HepG2 (cell line): ENCODE measurements around the gene SAMD8. TPM values are rescaled to one million over a fixed set of nuclear protein-coding genes. Genes with fewer than 3 reads are reported as not detected.
A peak's percentile ranks its signal among the peaks of the same experiment; 100 is the strongest.

Experiments used
- ARID2 ChIP-seq: sonication (generic); formaldehyde crosslinking; IDR thresholded peaks from 2 replicates; pipeline ENCODE4 v1.8.1; 2022; ENCODE audit warnings: mild to moderate bottlenecking, missing genetic modification reagents, borderline replicate concordance
- HCFC1 ChIP-seq: fragments of 150-350 bp; IDR thresholded peaks from 2 replicates; pipeline ENCODE4 v1.6.1; 2014; ENCODE audit warnings: low read depth, low read length
- MAF1 ChIP-seq: sonication (generic); formaldehyde crosslinking; IDR thresholded peaks from 2 replicates; pipeline ENCODE4 v1.5.0; 2020; ENCODE audit warnings: missing genetic modification reagents, borderline replicate concordance
- PHF8 ChIP-seq: sonication (generic); formaldehyde crosslinking; IDR thresholded peaks from 2 replicates; pipeline ENCODE4 v1.5.0; 2020; ENCODE audit warnings: missing genetic modification reagents
- RFXANK ChIP-seq: IDR thresholded peaks from 2 replicates; pipeline ENCODE4 v1.6.1; 2016
- SOX6 ChIP-seq, 2 experiments: fragments of 450-650 bp in 1 of 2; sonication (generic) in 1 of 2; formaldehyde crosslinking in 1 of 2; IDR thresholded peaks; 2 replicates each; pipeline versions ENCODE4 v1.4.0 to v1.6.1; 2017 to 2020; ENCODE audit warnings: antibody characterized with exemption in 1 of 2, mild to moderate bottlenecking in 1 of 2, missing genetic modification reagents in 1 of 2
- SPEN ChIP-seq: sonication (generic); formaldehyde crosslinking; IDR thresholded peaks from 2 replicates; pipeline ENCODE4 v1.5.1; 2020; ENCODE audit warnings: low read depth, mild to moderate bottlenecking, missing genetic modification reagents
- TRIM24 ChIP-seq: sonication (generic); formaldehyde crosslinking; IDR thresholded peaks from 2 replicates; pipeline ENCODE4 v1.8.0; 2022; ENCODE audit warnings: mild to moderate bottlenecking, missing genetic modification reagents
- XRCC5 ChIP-seq: fragments of 200-400 bp; formaldehyde crosslinking; optimal IDR thresholded peaks from 2 replicates; pipeline ENCODE3; 2017; ENCODE audit warnings: mild to moderate bottlenecking, low read length
- ZNF205 ChIP-seq: IDR thresholded peaks from 2 replicates; pipeline ENCODE4 v1.6.1; 2018; ENCODE audit warnings: missing biosample characterization, missing genetic modification reagents
- ZNF343 ChIP-seq: sonication (generic); formaldehyde crosslinking; IDR thresholded peaks from 2 replicates; pipeline ENCODE4 v1.4.0; 2020; ENCODE audit warnings: mild to moderate bottlenecking, missing genetic modification reagents
- ZNF441 ChIP-seq: sonication (generic); formaldehyde crosslinking; IDR thresholded peaks from 2 replicates; pipeline ENCODE4 v1.7.0; 2021; ENCODE audit warnings: missing genetic modification reagents, borderline replicate concordance
- ZSCAN9 ChIP-seq: IDR thresholded peaks from 2 replicates; pipeline ENCODE4 v1.6.1; 2016; ENCODE audit warnings: borderline replicate concordance
- polyA plus RNA-seq, 8 experiments: library from polyadenylated mRNA; depleted of rRNA in 3 of 8; stranded (reverse) in 7 of 8; unstranded in 1 of 8; fragments of >200 nt; fragmentation: Illumina TruSeq in 4 of 8; extraction: Trizol in 4 of 8; gene quantifications; 2 replicates each; pipeline versions ENCODE4 v1.2.1 to v1.2.3, GENCODE V29; 2011 to 2016; ENCODE audit warnings: low read depth in 4 of 8, missing spikeins in 1 of 8, mixed read lengths in 1 of 8; ENCODE audit not compliant: insufficient read depth in 1 of 8
- total RNA-seq, 5 experiments: library from RNA; depleted of rRNA; stranded (reverse); fragments of >200 nt; fragmentation: Illumina TruSeq; extraction: Trizol; gene quantifications; 2 replicates each; pipeline ENCODE4 v1.2.3, GENCODE V29; 2016; ENCODE audit warnings: low read depth in 1 of 5
- TF ChIP-seq, protein P1 (sequence below): sonication (generic); formaldehyde crosslinking; IDR thresholded peaks from 2 replicates; pipeline ENCODE4 v1.5.0; 2020; ENCODE audit warnings: missing genetic modification reagents, mild to moderate bottlenecking, borderline replicate concordance
- TF ChIP-seq, protein P2 (sequence below): sonication (generic); formaldehyde crosslinking; IDR thresholded peaks from 2 replicates; pipeline ENCODE4 v1.5.0; 2020; ENCODE audit warnings: missing genetic modification reagents, mild to moderate bottlenecking, borderline replicate concordance
- TF ChIP-seq, protein P3 (sequence below): sonication (generic); formaldehyde crosslinking; IDR thresholded peaks from 2 replicates; pipeline ENCODE4 v1.8.1; 2023; ENCODE audit warnings: mild to moderate bottlenecking, inconsistent platforms, moderate library complexity, missing genetic modification reagents, borderline replicate concordance
- TF ChIP-seq, protein P4 (sequence below): sonication (generic); formaldehyde crosslinking; IDR thresholded peaks from 2 replicates; pipeline ENCODE4 v1.8.0; 2022; ENCODE audit warnings: low read depth, missing genetic modification reagents
- TF ChIP-seq, protein P5 (sequence below): sonication (generic); formaldehyde crosslinking; IDR thresholded peaks from 2 replicates; pipeline ENCODE4 v1.8.0; 2022; ENCODE audit warnings: missing genetic modification reagents, mild to moderate bottlenecking, borderline replicate concordance
- TF ChIP-seq, protein P6 (sequence below): IDR thresholded peaks from 2 replicates; pipeline ENCODE4 v1.6.1; 2016; ENCODE audit warnings: mild to moderate bottlenecking, missing biosample characterization, missing genetic modification reagents

The SAMD8 gene
- total and polyA plus RNA-seq, 2 of the 13 experiments (the other 11 are each of a cell fraction or from before 2014, with no cell fraction given) = 10.4 to 13.2 TPM

DNA sequence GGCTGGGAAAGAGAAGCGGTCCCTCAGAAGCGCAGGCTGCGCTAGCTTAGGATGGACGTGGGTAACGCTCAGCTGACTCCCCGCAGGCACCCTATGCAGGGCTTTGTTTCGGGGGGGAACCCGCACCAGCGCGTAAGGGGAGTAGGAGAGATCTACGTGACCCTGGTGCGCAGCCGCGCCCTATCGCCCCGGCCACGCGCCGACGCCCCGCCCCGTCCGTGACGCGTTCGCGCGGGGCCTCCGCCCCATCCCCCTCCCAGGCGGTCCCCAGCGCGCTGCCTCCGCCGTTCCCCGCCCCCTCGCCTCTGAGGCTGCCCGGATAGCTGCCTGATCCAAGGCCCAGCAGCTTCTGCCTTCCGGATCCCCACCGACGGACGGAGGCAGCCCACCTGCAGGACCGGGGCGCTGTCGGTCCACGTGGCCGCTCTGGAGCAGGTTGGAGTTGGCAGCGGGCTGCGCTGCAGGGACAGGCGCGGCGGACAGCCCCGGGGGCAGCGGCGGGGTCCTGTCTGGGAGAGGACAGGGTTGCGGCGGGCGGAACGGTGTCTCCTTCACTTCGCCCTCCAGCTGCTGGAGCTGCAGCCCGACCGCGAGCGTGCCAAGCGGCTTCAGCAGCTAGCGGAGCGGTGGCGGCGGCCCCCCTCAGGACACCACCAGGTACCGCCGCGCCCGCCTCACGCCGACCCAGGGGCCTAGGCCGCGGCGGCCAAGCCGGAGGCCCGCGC lies 99.0 kb downstream of the SAMD8 start, which contains the start of gene VDAC2 (continued):
- TF ChIP-seq, protein P1, sequence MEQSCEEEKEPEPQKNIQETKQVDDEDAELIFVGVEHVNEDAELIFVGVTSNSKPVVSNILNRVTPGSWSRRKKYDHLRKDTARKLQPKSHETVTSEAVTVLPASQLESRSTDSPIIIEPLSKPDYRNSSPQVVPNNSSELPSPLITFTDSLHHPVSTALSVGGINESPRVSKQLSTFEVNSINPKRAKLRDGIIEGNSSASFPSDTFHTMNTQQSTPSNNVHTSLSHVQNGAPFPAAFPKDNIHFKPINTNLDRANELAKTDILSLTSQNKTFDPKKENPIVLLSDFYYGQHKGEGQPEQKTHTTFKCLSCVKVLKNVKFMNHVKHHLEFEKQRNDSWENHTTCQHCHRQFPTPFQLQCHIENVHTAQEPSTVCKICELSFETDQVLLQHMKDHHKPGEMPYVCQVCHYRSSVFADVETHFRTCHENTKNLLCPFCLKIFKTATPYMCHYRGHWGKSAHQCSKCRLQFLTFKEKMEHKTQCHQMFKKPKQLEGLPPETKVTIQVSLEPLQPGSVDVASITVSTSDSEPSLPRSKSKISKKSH (CRISPR knock-in tag) = no peak; the same call in 1 of the 2 replicates
- TF ChIP-seq PHF8 (peak; percentile 77), MAF1 (no peak), RFXANK (CRISPR knock-in tag) (no peak), XRCC5 (peak; percentile 55), ZNF441 (CRISPR knock-in tag) (peak; percentile 71; the same call in 1 of the 2 replicates), ZNF343 (peak; percentile 97), TRIM24 (CRISPR knock-in tag) (peak; percentile 68; the same call in 1 of the 2 replicates), SPEN (peak; percentile 93), HCFC1 (peak; percentile 61; the same call in 1 of the 2 replicates), ZNF205 (CRISPR knock-in tag) (peak; percentile 86), ARID2 (CRISPR knock-in tag) (0 out of 2 replicates have a peak, but pooled peaks have one; percentile 82), SOX6 (IDR thresholded peaks at IDR 0.05) (no peak), SOX6 (CRISPR knock-in tag; IDR thresholded peaks at IDR 0.05) (no peak; the same call in 1 of the 2 replicates), ZSCAN9 (peak; percentile 77; the same call in 1 of the 2 replicates)
- TF ChIP-seq, protein P2, sequence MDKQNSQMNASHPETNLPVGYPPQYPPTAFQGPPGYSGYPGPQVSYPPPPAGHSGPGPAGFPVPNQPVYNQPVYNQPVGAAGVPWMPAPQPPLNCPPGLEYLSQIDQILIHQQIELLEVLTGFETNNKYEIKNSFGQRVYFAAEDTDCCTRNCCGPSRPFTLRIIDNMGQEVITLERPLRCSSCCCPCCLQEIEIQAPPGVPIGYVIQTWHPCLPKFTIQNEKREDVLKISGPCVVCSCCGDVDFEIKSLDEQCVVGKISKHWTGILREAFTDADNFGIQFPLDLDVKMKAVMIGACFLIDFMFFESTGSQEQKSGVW (CRISPR knock-in tag) = no peak
- TF ChIP-seq, protein P3, sequence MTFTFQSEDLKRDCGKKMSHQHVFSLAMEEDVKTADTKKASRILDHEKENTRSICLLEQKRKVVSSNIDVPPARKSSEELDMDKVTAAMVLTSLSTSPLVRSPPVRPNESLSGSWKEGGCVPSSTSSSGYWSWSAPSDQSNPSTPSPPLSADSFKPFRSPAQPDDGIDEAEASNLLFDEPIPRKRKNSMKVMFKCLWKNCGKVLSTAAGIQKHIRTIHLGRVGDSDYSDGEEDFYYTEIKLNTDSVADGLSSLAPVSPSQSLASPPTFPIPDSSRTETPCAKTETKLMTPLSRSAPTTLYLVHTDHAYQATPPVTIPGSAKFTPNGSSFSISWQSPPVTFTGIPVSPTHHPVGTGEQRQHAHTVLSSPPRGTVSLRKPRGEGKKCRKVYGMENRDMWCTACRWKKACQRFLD (CRISPR knock-in tag) = peak; percentile 80; the same call in 1 of the 2 replicates
- TF ChIP-seq, protein P4, sequence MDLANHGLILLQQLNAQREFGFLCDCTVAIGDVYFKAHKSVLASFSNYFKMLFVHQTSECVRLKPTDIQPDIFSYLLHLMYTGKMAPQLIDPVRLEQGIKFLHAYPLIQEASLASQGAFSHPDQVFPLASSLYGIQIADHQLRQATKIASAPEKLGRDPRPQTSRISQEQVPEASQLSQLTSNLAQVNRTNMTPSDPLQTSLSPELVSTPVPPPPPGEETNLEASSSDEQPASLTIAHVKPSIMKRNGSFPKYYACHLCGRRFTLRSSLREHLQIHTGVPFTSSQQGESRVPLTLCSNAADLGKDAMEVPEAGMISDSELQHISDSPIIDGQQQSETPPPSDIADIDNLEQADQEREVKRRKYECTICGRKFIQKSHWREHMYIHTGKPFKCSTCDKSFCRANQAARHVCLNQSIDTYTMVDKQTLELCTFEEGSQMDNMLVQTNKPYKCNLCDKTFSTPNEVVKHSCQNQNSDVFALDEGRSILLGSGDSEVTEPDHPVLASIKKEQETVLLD (CRISPR knock-in tag) = peak; percentile 83
- TF ChIP-seq, protein P5, sequence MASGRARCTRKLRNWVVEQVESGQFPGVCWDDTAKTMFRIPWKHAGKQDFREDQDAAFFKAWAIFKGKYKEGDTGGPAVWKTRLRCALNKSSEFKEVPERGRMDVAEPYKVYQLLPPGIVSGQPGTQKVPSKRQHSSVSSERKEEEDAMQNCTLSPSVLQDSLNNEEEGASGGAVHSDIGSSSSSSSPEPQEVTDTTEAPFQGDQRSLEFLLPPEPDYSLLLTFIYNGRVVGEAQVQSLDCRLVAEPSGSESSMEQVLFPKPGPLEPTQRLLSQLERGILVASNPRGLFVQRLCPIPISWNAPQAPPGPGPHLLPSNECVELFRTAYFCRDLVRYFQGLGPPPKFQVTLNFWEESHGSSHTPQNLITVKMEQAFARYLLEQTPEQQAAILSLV (CRISPR knock-in tag) = peak; percentile 96
- TF ChIP-seq, protein P6, sequence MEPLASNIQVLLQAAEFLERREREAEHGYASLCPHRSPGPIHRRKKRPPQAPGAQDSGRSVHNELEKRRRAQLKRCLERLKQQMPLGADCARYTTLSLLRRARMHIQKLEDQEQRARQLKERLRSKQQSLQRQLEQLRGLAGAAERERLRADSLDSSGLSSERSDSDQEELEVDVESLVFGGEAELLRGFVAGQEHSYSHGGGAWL = peak; percentile 90
